RCC 7860 (cell line): ENCODE data around the gene MMP2.

Source experiments
- DNase-seq: peaks from one replicate; pipeline ENCODE4 v3.0.0-alpha.2; 2015; ENCODE audit warnings: low spot score
- FAIRE-seq: peaks from 2 replicates; lab custom pipeline; 2012; peaks lifted over from hg19 to GRCh38; lab: Jason Lieb, UNC

Gene MMP2

DNA sequence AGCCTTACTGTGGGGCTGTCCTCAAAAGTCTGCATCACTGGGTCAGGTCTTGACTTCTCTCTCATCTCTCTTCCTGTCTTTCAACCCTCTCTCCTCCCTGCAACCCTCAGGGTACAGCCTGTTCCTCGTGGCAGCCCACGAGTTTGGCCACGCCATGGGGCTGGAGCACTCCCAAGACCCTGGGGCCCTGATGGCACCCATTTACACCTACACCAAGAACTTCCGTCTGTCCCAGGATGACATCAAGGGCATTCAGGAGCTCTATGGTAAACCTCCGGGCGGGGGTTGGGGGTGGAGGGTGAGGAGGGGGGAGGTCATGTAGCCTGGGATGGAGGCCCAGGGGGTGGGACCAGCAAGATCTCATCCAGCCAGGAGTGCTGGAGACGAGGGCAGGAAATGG is 12.7 kb downstream of the MMP2 start:
- DNase-seq (no peak), FAIRE-seq (no peak)

- DNase-seq: no peak
- no peak for FAIRE-seq
Measured at GRCh38 chr16:55492756-55493380, 13.9 kb downstream of the MMP2 start.

GRCh38 chr16:55494994-55495421 is 16.0 kb downstream of the MMP2 start:
- DNase-seq (peak; percentile 64), FAIRE-seq (peak; percentile 58)

- no peak for FAIRE-seq
Measured at GRCh38 chr16:55495616-55496289, 16.8 kb downstream of the MMP2 start.

DNA sequence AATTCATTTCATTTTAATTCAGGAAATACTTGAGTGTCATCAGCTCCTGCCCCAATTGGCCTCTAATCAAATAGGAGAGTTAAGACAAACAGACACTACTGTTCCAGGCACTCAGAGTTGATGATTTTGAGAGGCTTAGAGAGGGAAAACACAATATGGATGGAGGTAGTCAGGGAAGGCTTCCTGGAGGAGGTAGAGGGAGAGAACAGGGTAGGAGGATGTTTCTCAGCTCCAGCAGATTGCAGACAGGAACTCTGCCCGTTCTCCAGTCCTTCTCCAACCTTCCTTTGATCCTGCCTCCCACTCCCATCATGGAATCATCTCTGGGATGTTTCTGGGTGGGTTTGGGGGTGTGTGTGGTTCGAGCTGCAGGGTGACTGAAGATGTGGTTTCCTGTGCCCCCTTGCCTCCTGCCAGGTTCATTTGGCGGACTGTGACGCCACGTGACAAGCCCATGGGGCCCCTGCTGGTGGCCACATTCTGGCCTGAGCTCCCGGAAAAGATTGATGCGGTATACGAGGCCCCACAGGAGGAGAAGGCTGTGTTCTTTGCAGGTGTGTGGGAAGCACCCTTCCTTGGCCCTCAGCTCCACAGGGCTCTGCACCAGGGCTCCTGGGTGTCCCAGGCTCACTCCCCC is 17.6 kb downstream of the MMP2 start:
- FAIRE-seq: no peak

More at GRCh38 chr16:55495616-55496289, 16.8 kb downstream of the MMP2 start:
- no peak for DNase-seq

DNA sequence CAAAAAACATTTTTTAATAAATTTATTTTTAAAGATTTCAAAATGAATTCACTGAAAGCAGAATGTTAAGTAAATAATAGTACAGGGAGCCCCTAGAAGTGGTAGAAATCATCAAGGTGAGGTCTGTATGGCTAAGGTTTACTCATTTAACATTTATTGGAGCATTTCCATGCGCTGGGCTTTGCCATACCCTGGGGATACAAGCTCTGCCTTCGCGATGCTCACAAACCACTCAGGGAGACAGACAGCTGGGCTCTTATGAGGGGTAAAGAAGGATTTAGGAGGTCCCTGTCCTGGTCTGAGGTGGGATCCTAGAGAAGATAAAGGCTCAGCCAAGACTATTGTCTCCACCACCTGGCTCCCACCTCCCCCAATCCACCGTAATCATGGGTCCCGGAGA is 18.6 kb downstream of the MMP2 start:
- FAIRE-seq (no peak), DNase-seq (no peak)

More for the DNA sequence above, 17.6 kb downstream of the MMP2 start:
- DNase-seq: no peak

DNA sequence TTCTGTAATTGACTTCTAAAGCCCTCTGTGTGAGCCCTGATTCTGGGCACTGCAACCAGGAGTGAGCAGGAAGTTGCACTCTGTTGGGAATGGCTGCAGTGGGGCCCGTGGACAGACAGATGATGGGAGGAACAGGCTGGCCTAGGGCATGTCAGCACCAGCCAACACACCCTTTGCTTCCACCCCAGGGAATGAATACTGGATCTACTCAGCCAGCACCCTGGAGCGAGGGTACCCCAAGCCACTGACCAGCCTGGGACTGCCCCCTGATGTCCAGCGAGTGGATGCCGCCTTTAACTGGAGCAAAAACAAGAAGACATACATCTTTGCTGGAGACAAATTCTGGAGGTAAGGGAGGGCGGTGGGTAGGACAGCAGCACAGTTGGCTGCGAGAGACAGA is 19.1 kb downstream of the MMP2 start:
- FAIRE-seq: no peak

DNA sequence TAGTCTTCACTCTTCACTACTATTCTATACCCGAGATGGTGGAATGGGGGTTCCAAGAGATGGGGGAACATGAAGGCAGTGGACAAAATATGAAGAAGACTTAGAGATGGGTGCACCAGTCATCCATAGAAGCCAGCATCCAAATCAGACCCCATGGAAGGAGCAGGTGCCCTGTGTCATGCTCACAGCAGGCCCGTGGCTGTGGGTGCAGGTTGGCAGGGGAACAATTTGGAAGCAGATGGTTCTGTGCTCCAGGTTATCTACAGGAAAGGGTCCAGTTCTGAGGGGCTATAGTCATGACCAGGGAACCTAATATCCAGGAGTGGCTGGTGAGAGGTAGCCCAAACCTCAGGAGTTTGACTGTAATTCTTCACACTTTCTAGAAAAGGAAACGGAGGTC is 20.3 kb downstream of the MMP2 start:
- DNase-seq (no peak), FAIRE-seq (no peak)

More for the DNA sequence above, 19.1 kb downstream of the MMP2 start:
- DNase-seq: no peak

- FAIRE-seq (peak; percentile 97), DNase-seq (peak; percentile 99)
Measured at GRCh38 chr16:55499951-55500529, 21.0 kb downstream of the MMP2 start.

GRCh38 chr16:55500530-55501011 is 21.6 kb downstream of the MMP2 start:
- DNase-seq (peak; percentile 44), FAIRE-seq (peak; percentile 7)

DNA sequence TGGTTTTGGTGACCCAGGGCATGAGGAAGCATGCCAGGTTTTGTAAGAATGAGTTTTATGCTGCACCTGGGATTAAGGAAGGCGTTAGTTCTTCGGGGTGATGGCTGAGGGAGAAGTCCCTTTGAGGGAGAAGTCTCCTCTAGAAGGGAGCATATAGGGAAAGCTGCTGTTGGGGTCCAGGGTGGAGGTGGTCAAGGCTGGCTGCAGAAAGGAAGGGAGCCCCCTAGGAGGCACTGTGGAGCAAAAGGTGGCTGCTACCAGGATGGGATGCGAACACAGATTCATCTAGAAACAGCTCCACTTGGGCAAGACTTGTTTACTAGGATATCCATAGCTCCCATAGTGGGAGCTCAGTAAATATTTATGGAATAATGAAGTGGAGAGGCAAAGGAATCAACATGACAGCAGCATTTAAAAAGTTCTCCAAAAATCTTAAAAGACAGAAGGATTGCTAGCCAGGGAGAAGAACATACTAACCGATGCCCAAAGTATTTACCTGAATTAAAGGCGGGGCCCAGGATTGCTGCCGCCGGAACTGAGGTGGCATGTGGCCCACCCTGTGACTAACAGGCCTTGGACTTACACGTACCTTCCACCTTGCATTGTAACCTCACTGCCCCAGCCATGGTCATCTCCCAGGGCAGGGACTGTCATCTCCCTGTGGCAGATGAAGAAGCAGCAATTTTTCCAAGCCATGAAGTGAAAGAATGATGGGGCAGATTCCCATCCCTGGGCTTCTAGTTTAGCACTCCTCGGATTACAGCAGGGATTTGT is 22.7 kb downstream of the MMP2 start:
- FAIRE-seq (no peak), DNase-seq (no peak)

GRCh38 chr16:55502801-55503366 is 23.9 kb downstream of the MMP2 start:
- DNase-seq: peak; percentile 95

DNA sequence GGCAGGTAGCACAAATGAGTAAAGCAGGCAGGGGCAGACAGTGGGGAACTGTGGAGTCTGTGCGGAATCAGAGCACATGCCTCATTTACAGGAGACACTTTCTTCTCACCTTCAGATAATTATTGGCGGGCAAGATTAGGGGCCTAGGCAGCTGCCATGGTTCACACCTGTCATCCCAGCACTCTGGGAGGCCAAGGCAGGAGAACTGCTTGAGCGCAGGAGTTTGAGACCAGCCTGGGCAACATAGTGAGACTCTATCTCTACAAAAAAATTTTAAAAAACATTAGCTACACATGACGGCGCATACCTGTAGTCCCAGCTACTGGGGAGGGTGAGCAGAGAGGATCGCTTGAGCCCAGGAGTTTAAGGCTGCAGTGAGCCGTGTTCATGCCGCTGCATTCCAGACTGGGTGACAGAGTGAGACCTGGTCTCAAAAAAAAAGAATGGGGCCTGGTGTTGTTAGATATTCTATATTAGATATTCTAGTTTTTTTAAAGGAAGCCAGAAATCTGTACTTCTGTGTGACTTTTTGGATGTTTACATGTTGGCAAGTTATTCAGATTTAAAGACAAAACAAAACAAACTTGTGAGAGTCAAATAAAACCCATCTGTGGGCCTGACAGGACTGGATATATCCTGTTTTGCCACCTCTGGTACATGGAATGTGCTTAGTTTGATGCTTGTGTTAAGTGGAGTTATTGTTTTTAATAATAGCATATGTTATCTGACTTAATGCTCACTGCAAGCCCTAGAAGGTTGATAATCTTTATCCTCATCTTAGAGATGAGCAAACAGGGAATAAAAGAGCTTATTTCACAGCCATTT is 24.9 kb downstream of the MMP2 start:
- DNase-seq (no peak), FAIRE-seq (no peak)

More at GRCh38 chr16:55502801-55503366, 23.9 kb downstream of the MMP2 start:
- FAIRE-seq: peak; percentile 98

DNA sequence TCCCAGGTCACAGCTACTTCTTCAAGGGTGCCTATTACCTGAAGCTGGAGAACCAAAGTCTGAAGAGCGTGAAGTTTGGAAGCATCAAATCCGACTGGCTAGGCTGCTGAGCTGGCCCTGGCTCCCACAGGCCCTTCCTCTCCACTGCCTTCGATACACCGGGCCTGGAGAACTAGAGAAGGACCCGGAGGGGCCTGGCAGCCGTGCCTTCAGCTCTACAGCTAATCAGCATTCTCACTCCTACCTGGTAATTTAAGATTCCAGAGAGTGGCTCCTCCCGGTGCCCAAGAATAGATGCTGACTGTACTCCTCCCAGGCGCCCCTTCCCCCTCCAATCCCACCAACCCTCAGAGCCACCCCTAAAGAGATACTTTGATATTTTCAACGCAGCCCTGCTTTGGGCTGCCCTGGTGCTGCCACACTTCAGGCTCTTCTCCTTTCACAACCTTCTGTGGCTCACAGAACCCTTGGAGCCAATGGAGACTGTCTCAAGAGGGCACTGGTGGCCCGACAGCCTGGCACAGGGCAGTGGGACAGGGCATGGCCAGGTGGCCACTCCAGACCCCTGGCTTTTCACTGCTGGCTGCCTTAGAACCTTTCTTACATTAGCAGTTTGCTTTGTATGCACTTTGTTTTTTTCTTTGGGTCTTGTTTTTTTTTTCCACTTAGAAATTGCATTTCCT is 26.5 kb downstream of the MMP2 start:
- no peak for FAIRE-seq
- DNase-seq: no peak

GRCh38 chr16:55506083-55506482 is 27.1 kb downstream of the MMP2 start:
- FAIRE-seq (no peak), DNase-seq (no peak)

DNA sequence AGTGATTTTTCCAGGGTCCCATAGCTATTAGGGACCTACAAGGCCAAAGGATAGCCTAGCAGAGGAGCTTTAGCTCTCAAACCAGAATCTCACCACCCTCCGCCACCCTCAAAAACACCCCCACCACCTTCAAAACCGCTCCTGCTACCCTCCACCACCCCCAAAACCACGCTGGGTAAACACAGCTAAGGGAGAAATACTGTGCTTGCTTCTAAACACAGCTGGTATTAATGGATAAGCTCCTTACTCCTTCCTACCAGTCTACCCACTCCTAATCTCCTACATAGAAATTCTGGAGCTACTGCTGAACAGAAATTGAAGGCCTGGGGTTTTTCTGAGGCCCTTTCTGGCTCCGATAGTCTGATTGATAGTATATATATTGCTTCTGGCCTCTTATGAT is 27.7 kb downstream of the MMP2 start:
- FAIRE-seq (no peak), DNase-seq (no peak)

DNA sequence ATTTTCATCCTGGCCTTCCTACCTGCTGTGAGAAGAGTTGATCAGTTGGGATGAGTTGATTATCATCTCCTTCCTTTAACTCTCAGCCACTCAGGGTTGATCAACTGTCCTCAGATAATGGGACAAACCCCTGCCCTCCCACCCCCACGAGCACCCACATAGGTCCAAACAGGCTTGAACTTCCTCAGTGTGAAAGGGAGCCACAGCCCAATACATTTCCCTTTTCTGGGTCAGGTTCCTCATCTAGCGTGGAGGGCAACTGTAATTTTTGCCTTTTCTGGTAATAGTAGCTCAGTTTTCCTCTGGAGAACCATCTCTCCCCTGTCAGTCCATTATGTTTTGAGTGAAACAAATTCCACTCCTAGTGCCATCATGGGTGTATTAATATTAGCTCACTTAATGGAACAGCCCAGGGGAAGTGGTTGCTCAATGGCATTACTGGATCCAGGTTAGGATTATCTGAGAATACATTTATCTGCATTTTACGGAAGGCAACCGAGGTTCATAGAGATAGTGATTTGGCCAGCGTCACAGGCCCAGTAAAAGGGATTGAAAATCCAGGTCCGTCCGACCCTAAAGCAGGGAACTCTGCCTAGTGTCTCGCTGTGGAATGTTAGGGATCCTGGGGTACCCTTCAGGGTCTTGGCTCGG is 29.4 kb downstream of the MMP2 start:
- FAIRE-seq (no peak), DNase-seq (no peak)
